Right lobe of liver (tissue), 6 donors: Measurements from ENCODE around the gene CLCN1. TPM values are rescaled to one million over a fixed set of nuclear protein-coding genes. Genes with fewer than 3 reads are reported as not detected.

Experiments used
- ATAC-seq, 4 donors: fragments of 200-7000 bp; cut with Tn5 transposase; one replicate each; pipeline ENCODE4 v1.9.1; 2020; ENCODE audit warnings: mild to moderate bottlenecking in 4 of 4, moderate library complexity in 4 of 4
- DNase-seq, 3 donors: peaks; one replicate each; pipeline ENCODE4 v3.0.0-alpha.2; 2020
- H3K27ac ChIP-seq, 3 donors: fragments of 200-600 bp; one replicate each; pipeline ENCODE4 v1.8.0; 2022
- H3K27me3 ChIP-seq, 2 donors: fragments of 200-600 bp; one replicate each; pipeline ENCODE4 v1.8.0; 2022
- H3K36me3 ChIP-seq, 4 donors: fragments of 200-600 bp; sonication (generic) in 1 of 4; one replicate each; pipeline versions ENCODE4 v1.5.1 to v1.8.0; 2017 to 2022; ENCODE audit warnings: control low read depth in 1 of 4
- H3K4me1 ChIP-seq, 4 donors: fragments of 200-600 bp; sonication (generic) in 1 of 4; one replicate each; pipeline versions ENCODE4 v1.5.1 to v1.8.0; 2017 to 2022; ENCODE audit warnings: control low read depth in 1 of 4
- H3K4me3 ChIP-seq, 3 donors: fragments of 200-600 bp; one replicate each; pipeline ENCODE4 v1.8.0; 2022
- H3K9me3 ChIP-seq, 4 donors: fragments of 200-600 bp; sonication (generic) in 1 of 4; one replicate each; pipeline versions ENCODE4 v1.5.1 to v1.8.0; 2017 to 2022; ENCODE audit warnings: control low read depth in 1 of 4
- POLR2A ChIP-seq: fragments of 450-650 bp; IDR thresholded peaks from one replicate; pipeline ENCODE4 v1.6.1; 2017; ENCODE audit warnings: antibody characterized with exemption, mild to moderate bottlenecking
- WGBS: methylation state at CpG from one replicate; pipeline ENCODE4 v1.1.6; 2018; ENCODE audit warnings: low coverage, low lambda C conversion rate; ENCODE audit not compliant: insufficient coverage; ENCODE audit errors: missing lambda C conversion rate; 5-methylcytosine and 5-hydroxymethylcytosine counted together
- intact Hi-C, 2 donors: fragments of 100-400 bp; cut with DNase I; formaldehyde crosslinking; loops; one replicate each; pipeline versions ENCODE4 v1.11.2 to v1.14.1; 2022
- long read RNA-seq: library from polyadenylated mRNA; unstranded; transcript quantifications from one replicate; pipeline ENCODE4 v2.0.0, GENCODE V29; 2019
- total RNA-seq, 6 experiments: library from RNA; depleted of rRNA in 2 of 6; stranded (reverse); fragments of >200 nt in 2 of 6; fragmentation: NEBNext Ultra II Directional in 3 of 6; extraction: Animal tissue kit (Norgen Biotek cat#: 25700) in 3 of 6; gene quantifications; one replicate each; pipeline versions ENCODE4 v1.1.0 to v1.2.4, GENCODE V29; 2016 to 2023
- TF ChIP-seq, protein P1 (sequence below), 4 donors: fragments of 200-600 bp in 3 of 4; fragments of 450-650 bp in 1 of 4; IDR thresholded peaks; one replicate each; pipeline versions ENCODE4 v1.5.1 to v1.8.0; 2016 to 2022; ENCODE audit warnings: antibody characterized with exemption in 4 of 4, mild to moderate bottlenecking in 2 of 4
- donor health status: DM: no; HTN: yes; CAD: no.
- donor health status: DM: no; HTN: no; CAD: no.
- donor health status: DM: no; HTN: no; CAD: no.
- donor health status: DM: no; HTN: yes; CAD: no.
- donor health status: DM: no; HTN: yes; CAD: no.

Gene CLCN1
- not detected for total RNA-seq
- long read RNA-seq: 0 reads

DNA sequence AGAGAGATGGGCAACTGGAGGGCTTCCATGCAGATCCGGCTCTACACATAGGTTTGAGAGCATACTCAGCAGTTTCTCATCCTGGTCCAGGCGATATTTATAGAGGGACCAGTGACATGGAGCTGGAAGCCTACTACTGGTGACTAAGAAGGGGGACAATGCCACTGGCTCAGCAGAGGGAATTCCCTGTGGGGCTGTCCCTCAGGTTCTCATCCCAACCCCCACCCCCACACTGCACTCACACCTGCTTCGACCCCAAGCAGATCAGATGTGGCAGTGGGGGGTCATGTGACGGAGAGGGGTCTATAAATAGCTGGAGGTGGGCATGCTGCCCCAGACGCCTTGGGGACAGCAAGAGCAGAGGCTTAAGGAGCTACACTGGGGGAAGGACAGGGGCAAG, at the start of gene CLCN1:
CLCN1 (plus strand) TSS at position 336 of the 400 bp plus-strand sequence. CDS start 102 bp downstream, outside the sequence.
- Histone ChIP-seq H3K4me1 (peaks cover 0 to 29% (median 13%) of the 10 kb centered on the region in 4 donors), H3K36me3 (no peaks in the 10 kb centered on the region), H3K27me3 (no peaks in the 10 kb centered on the region), H3K9me3 (no peaks in the 10 kb centered on the region), H3K4me3 (no peak within 1 kb of the TSS), H3K27ac (no peak within 1 kb of the TSS)
- no peak for DNase-seq
- intact Hi-C loops: loop anchor here in 1 of 2 donors (10.0 kb wide), 1 partner anchor 49 kb away; the partner anchor contains the start of gene FAM131B
- TF ChIP-seq, protein P1, sequence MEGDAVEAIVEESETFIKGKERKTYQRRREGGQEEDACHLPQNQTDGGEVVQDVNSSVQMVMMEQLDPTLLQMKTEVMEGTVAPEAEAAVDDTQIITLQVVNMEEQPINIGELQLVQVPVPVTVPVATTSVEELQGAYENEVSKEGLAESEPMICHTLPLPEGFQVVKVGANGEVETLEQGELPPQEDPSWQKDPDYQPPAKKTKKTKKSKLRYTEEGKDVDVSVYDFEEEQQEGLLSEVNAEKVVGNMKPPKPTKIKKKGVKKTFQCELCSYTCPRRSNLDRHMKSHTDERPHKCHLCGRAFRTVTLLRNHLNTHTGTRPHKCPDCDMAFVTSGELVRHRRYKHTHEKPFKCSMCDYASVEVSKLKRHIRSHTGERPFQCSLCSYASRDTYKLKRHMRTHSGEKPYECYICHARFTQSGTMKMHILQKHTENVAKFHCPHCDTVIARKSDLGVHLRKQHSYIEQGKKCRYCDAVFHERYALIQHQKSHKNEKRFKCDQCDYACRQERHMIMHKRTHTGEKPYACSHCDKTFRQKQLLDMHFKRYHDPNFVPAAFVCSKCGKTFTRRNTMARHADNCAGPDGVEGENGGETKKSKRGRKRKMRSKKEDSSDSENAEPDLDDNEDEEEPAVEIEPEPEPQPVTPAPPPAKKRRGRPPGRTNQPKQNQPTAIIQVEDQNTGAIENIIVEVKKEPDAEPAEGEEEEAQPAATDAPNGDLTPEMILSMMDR (IDR thresholded peaks at IDR 0.05): no peak
- TF ChIP-seq POLR2A: no peak
- ATAC-seq: no peak
- WGBS: 60% methylated on average over 1 of the region's 5 CpGs

DNA sequence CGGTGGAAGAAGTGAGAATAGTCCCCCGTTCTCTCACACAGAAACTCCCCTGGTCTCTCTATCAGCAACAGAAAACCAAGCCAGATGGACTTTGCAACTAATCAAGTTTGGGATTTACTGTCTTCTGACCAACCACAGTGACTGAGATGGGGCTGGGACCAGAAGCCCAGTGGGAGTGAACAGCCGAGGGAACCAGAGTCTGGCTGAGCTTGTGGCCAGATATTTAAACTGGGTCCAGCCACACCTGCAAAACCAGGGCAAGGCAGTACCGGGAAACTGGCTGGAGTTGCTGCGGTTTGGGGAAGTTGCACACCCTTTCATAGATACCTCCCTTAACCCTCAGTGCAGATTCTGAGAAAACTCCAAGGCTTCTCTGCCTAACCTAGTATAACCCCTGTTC, 46.7 kb upstream of the CLCN1 start:
- no peak for TF ChIP-seq POLR2A
- TF ChIP-seq, protein P1 (IDR thresholded peaks at IDR 0.05): no peak
- Histone ChIP-seq H3K4me1 (peaks cover 0 to 48% (median 13%) of the 10 kb centered on the region in 4 donors), H3K36me3 (peaks cover 0 to 48% (median 9%) of the 10 kb centered on the region in 4 donors), H3K27ac (peak overlapping the region in 2 of 3 donors; percentile 53 to 71), H3K4me3 (no peak overlapping the region), H3K27me3 (no peaks in the 10 kb centered on the region), H3K9me3 (no peaks in the 10 kb centered on the region)
- WGBS: 30% methylated on average over 5 of the region's 5 CpGs
- ATAC-seq: peak; percentile 92 to 96 (median 94)
- DNase-seq: peak; percentile 47 to 82 (median 74)
- intact Hi-C loops: no loop called here

DNA sequence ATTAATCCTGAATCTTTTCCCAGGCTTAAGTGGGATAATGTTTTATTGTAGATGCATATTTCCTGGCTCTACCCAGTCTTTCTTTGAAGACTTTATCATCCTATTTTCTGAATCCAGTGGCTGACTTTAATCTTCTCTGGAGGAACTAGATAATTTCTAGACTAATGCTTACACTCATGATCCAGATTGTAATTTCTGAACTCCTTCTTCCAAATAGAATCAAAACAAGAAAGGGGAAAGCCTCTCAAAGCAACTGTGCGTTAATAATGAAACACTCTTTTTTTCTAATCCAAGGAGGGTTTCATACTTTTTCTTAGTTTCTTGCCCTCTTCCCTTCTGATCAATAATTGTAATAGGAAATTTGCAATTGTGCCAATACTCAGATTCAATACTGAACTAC, 44.7 kb upstream of the CLCN1 start:
- TF ChIP-seq POLR2A: no peak
- TF ChIP-seq, protein P1 (IDR thresholded peaks at IDR 0.05): no peak
- H3K36me3 ChIP-seq: peaks cover 0 to 37% (median 8%) of the 10 kb centered on the region in 4 donors
- DNase-seq (no peak), ATAC-seq (no peak)
- no peaks in the 10 kb centered on the region for H3K27me3 ChIP-seq
- no peak overlapping the region for H3K27ac ChIP-seq
- peaks cover 0 to 28% (median 4%) of the 10 kb centered on the region in 4 donors for H3K4me1 ChIP-seq
- intact Hi-C loops: no loop called here
- H3K4me3 ChIP-seq: no peak overlapping the region
- 89% methylated on average over 1 of the region's 1 CpG for WGBS
- no peaks in the 10 kb centered on the region for H3K9me3 ChIP-seq

DNA sequence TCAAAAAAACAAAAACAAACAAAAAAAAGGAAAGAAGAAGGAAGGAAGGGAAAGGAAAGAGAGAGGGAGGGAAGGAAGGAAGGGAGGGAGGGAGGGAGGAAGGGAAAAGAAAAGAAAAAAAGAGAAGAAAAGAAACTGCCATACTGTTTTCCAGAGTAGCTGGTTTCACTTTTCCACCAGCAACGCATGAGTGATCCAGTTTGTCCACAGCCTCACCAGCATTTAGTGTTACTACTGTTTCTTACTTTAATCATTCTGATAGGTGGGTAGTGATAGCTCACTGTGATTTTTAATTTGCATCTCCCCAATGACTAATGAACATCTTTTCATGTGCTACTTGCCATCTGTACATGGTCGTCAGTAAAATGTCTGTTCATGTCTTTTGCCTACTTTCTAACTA, 43.0 kb upstream of the CLCN1 start:
- no peak overlapping the region for H3K27ac ChIP-seq
- intact Hi-C loops: no loop called here
- no peaks in the 10 kb centered on the region for H3K27me3 ChIP-seq
- 91% methylated on average over 2 of the region's 2 CpGs for WGBS
- peaks cover 0 to 21% (median 3%) of the 10 kb centered on the region in 4 donors for H3K4me1 ChIP-seq
- H3K9me3 ChIP-seq: no peaks in the 10 kb centered on the region
- TF ChIP-seq, protein P1 (IDR thresholded peaks at IDR 0.05): no peak
- no peak for TF ChIP-seq POLR2A
- H3K4me3 ChIP-seq: no peak overlapping the region
- no peak for DNase-seq
- peaks cover 0 to 21% (median 2%) of the 10 kb centered on the region in 4 donors for H3K36me3 ChIP-seq
- ATAC-seq: no peak
